ENCODE results near the gene CALM3. TPM values are rescaled to one million over a fixed set of nuclear protein-coding genes. Genes with fewer than 3 reads are reported as not detected.

Gene CALM3
- polyA plus RNA-seq, 1 donor (not counting 4 experiments of a cell fraction or from before 2014, with no cell fraction given) = 411 TPM

DNA sequence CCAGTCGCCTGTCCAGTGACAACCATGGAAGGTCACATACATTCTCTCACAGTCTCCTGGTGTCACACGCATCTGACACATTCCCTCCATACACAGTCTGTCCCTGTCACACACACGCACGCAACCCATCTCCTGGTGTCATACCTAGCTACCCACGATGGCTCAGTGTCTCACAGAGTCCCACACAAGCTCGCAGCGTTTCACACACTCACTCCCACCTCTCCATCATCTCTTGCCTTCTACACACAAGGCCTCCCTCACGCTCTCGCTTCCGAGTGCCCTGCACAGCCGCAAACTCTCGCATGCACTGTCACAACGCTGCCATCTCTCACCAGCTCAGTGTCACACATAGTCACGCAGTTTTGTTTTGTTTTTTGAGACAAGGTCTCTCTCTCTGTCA, 36.1 kb downstream of the CALM3 start:
- TF ChIP-seq, protein P1, sequence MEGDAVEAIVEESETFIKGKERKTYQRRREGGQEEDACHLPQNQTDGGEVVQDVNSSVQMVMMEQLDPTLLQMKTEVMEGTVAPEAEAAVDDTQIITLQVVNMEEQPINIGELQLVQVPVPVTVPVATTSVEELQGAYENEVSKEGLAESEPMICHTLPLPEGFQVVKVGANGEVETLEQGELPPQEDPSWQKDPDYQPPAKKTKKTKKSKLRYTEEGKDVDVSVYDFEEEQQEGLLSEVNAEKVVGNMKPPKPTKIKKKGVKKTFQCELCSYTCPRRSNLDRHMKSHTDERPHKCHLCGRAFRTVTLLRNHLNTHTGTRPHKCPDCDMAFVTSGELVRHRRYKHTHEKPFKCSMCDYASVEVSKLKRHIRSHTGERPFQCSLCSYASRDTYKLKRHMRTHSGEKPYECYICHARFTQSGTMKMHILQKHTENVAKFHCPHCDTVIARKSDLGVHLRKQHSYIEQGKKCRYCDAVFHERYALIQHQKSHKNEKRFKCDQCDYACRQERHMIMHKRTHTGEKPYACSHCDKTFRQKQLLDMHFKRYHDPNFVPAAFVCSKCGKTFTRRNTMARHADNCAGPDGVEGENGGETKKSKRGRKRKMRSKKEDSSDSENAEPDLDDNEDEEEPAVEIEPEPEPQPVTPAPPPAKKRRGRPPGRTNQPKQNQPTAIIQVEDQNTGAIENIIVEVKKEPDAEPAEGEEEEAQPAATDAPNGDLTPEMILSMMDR (optimal IDR thresholded peaks at IDR 0.05 in 1 of 3, IDR thresholded peaks at IDR 0.05 in 1 of 3, conservative IDR thresholded peaks at IDR 0.05 in 1 of 3; ENCODE audit: extremely low read depth in 1 of 3, insufficient read depth in 2 of 3, low read length in 3 of 3) = no peak
- H4K20me1 ChIP-seq (ENCODE audit: control insufficient read depth, extremely low read depth, insufficient read depth, low read length) = no peaks in the 10 kb centered on the region
- H3K4me1 ChIP-seq (ENCODE audit: control insufficient read depth, extremely low read depth, insufficient read depth, low read length) = peaks cover 24% of the 10 kb centered on the region
- no peak overlapping the region for H3K4me2 ChIP-seq (ENCODE audit: control insufficient read depth, extremely low read depth, insufficient read depth, low read depth, low read length)
- peaks cover 69% of the 10 kb centered on the region for H3K27me3 ChIP-seq (ENCODE audit: control insufficient read depth, extremely low read depth, insufficient read depth, low read length)
- H3K9ac ChIP-seq (ENCODE audit: control insufficient read depth, extremely low read depth, insufficient read depth, low read length) = no peak overlapping the region
- dilution Hi-C loops (cut with MboI; ENCODE audit: extremely low pct_ligation_motif_present, low sequenced_read_pairs) = no loop called here
- H2AFZ ChIP-seq (ENCODE audit: control insufficient read depth, low read length) = no peak overlapping the region
- no peaks in the 10 kb centered on the region for H3K36me3 ChIP-seq (ENCODE audit: control insufficient read depth in 2 of 2, extremely low read depth in 1 of 2, insufficient read depth in 2 of 2, low read length in 2 of 2)
- H3K27ac ChIP-seq (ENCODE audit: control insufficient read depth, insufficient read depth, low read length) = no peak overlapping the region
- no peaks in the 10 kb centered on the region for H3K9me1 ChIP-seq (ENCODE audit: control insufficient read depth, extremely low read depth, insufficient read depth, low read length)
- FAIRE-seq (no peak), DNase-seq (ENCODE audit: low read depth, low spot score) (no peak)
- no peaks in the 10 kb centered on the region for H3K9me3 ChIP-seq (ENCODE audit: control insufficient read depth, low read depth, low read length)
- H3K4me3 ChIP-seq (ENCODE audit: control insufficient read depth in 2 of 3, extremely low read depth in 1 of 3, insufficient read depth in 2 of 3, low read depth in 1 of 3, low read length in 3 of 3) = no peak overlapping the region
- no peaks in the 10 kb centered on the region for H3K79me2 ChIP-seq (ENCODE audit: control insufficient read depth, insufficient read depth, low read length)

DNA sequence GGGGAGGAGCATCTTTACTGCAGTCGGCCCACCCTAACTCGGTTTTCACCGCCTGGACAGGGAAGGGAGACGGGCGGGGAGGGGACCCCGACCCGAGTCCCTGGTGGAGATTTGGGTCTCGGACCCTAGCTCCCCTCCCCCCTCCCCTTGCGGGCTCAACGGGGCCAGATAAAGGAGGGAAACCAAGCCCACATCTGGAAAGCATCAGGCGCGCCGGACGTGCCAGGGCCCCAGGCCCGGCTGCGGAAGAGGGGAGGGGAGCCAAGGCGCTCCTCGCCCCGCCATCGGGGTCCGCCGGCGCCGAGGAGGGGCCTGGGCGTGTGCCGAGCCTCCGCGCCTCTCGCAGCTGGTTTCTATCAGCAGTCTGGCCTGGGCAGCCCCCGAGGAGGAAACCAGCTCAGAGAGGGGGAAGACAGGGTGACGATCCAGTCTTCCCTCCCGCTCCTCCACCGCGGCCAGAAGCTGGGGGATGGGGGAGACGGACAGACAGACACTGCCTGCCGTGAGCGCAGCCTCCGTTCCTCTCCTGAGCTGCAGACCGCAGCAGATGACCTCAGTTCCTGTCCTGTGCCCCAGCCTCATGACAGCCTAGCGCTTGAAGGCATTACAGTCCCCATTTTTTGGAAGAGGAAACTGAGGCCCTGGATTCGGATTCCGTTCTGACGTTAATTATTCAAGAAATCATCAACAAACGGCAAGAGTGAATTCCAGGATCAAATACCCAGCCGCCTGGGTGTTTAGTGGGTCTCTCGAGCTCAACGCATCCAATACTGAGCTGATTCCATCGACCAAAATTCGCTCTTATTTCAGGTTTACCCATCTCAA, 38.4 kb downstream of the CALM3 start:
- Histone ChIP-seq H3K27me3 (ENCODE audit: control insufficient read depth, extremely low read depth, insufficient read depth, low read length) (peaks cover 57% of the 10 kb centered on the region), H3K79me2 (ENCODE audit: control insufficient read depth, insufficient read depth, low read length) (no peaks in the 10 kb centered on the region), H3K9ac (ENCODE audit: control insufficient read depth, extremely low read depth, insufficient read depth, low read length) (no peak overlapping the region), H3K9me1 (ENCODE audit: control insufficient read depth, extremely low read depth, insufficient read depth, low read length) (no peaks in the 10 kb centered on the region), H3K36me3 (ENCODE audit: control insufficient read depth in 2 of 2, extremely low read depth in 1 of 2, insufficient read depth in 2 of 2, low read length in 2 of 2) (no peaks in the 10 kb centered on the region), H3K4me3 (ENCODE audit: control insufficient read depth in 2 of 3, extremely low read depth in 1 of 3, insufficient read depth in 2 of 3, low read depth in 1 of 3, low read length in 3 of 3) (peak overlapping the region; percentile 35 to 78 (median 42)), H2AFZ (ENCODE audit: control insufficient read depth, low read length) (peak overlapping the region; percentile 59), H4K20me1 (ENCODE audit: control insufficient read depth, extremely low read depth, insufficient read depth, low read length) (no peaks in the 10 kb centered on the region), H3K4me2 (ENCODE audit: control insufficient read depth, extremely low read depth, insufficient read depth, low read depth, low read length) (peak overlapping the region; percentile 91), H3K27ac (ENCODE audit: control insufficient read depth, insufficient read depth, low read length) (no peak overlapping the region), H3K4me1 (ENCODE audit: control insufficient read depth, extremely low read depth, insufficient read depth, low read length) (peaks cover 18% of the 10 kb centered on the region), H3K9me3 (ENCODE audit: control insufficient read depth, low read depth, low read length) (no peaks in the 10 kb centered on the region)
- DNase-seq (ENCODE audit: low read depth, low spot score) (no peak), FAIRE-seq (no peak)
- TF ChIP-seq, protein P1 (optimal IDR thresholded peaks at IDR 0.05 in 1 of 3, IDR thresholded peaks at IDR 0.05 in 1 of 3, conservative IDR thresholded peaks at IDR 0.05 in 1 of 3; ENCODE audit: extremely low read depth in 1 of 3, insufficient read depth in 2 of 3, low read length in 3 of 3) = no peak
- no peak for TF ChIP-seq EZH2 (IDR thresholded peaks at IDR 0.05; ENCODE audit: low read length)
- dilution Hi-C loops (cut with MboI; ENCODE audit: extremely low pct_ligation_motif_present, low sequenced_read_pairs) = no loop called here
